Activated CD4-positive, alpha-beta memory T cell treated with anti-CD3 and anti-CD28 coated beads for 36 hours (primary cell): Measurements from ENCODE around the gene KLHL40. TPM values are rescaled to one million over a fixed set of nuclear protein-coding genes. Genes with fewer than 3 reads are reported as not detected.

Source experiments
- CTCF ChIA-PET: fragments of 350-600 bp; sonication (Branson Sonifier 250); formaldehyde crosslinking; loops from one replicate; lab custom pipeline; 2021; ENCODE audit warnings: antibody characterized with exemption, inconsistent platforms; lab: Charles Lee
- POLR2A ChIA-PET: fragments of 350-600 bp; sonication (Branson Sonifier 250); formaldehyde crosslinking; loops from one replicate; lab custom pipeline; 2021; ENCODE audit warnings: antibody characterized with exemption; lab: Charles Lee
- DNase-seq: peaks from one replicate; pipeline ENCODE4 v3.0.0-alpha.2; 2020
- H3K27ac Mint-ChIP-seq: one replicate; pipeline ENCODE4 v1.8.0; 2021; ENCODE audit warnings: mixed read lengths
- H3K27me3 Mint-ChIP-seq: one replicate; pipeline ENCODE4 v1.8.0; 2021; ENCODE audit warnings: mixed read lengths
- H3K36me3 Mint-ChIP-seq: one replicate; pipeline ENCODE4 v1.8.0; 2021; ENCODE audit warnings: mixed read lengths
- H3K4me1 Mint-ChIP-seq: one replicate; pipeline ENCODE4 v1.8.0; 2021; ENCODE audit warnings: low read depth, mixed read lengths
- H3K4me3 Mint-ChIP-seq: one replicate; pipeline ENCODE4 v1.8.0; 2021; ENCODE audit warnings: mild to moderate bottlenecking, mixed read lengths
- H3K9me3 Mint-ChIP-seq: one replicate; pipeline ENCODE4 v1.8.0; 2021; ENCODE audit warnings: mixed read lengths
- intact Hi-C: fragments of 100-400 bp; cut with micrococcal nuclease; formaldehyde crosslinking; loops from one replicate; pipeline ENCODE4 v1.15.1; 2023
- total RNA-seq, 2 experiments: library from RNA; stranded (reverse); gene quantifications; one replicate each; pipeline ENCODE4 v1.2.3, GENCODE V29; 2021

KLHL40 gene
- total RNA-seq, 2 experiments from 2014 or later, result not detected

DNA sequence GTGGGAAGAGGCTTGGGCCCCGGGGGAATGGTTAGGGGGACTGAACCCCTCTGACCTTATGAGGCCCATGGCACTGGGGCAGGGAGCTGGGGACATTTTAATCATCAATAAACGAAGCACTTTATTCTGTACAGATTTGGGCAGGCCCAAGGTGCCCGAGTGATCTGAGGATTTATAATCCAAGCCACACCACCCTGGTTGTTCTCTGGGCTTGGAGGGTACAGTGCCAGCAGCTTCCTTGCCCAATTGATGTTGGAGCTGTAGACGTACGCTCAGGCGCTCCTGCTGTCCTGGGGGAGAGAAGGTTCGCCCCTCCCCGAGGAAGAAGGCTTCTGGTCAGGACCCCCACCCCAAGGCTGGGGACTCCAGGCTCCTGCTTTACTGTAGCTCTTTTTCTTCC, 19.3 kb upstream of the KLHL40 start:
- no peak for DNase-seq
- Mint-ChIP-seq H3K4me1 (no peaks in the 10 kb centered on the region), H3K9me3 (no peaks in the 10 kb centered on the region), H3K27ac (no peak overlapping the region), H3K27me3 (peaks cover 2% of the 10 kb centered on the region), H3K4me3 (no peak overlapping the region), H3K36me3 (no peaks in the 10 kb centered on the region)
- ChIA-PET POLR2A (interaction anchor here (0.5 kb wide), 1 partner anchor 35 kb away, joined by 3 read pairs; no protein-coding TSS in a partner anchor), CTCF (no interaction called here)
- intact Hi-C loops, result no loop called here

DNA sequence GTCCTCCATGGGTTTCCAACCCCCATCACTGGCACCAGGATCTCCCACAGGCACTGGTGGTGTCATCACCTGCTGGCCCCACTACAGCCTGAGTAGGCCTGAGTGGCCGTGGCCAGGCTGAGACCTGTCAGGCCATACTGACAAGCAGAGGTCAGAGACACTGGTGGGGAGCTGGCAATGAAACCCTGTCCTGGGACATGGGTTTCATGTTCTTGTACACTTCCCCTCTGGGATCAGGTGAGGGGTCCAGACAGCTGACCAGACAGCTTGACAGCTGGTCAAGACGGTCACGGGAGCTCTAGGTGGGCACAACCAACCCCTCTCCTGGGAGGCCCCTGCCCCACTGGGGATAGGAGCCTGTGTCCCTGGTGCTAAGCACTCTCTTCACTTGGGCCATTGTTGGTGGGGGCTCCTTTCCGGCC, 18.7 kb upstream of the KLHL40 start:
- POLR2A ChIA-PET, result no interaction called here

DNA sequence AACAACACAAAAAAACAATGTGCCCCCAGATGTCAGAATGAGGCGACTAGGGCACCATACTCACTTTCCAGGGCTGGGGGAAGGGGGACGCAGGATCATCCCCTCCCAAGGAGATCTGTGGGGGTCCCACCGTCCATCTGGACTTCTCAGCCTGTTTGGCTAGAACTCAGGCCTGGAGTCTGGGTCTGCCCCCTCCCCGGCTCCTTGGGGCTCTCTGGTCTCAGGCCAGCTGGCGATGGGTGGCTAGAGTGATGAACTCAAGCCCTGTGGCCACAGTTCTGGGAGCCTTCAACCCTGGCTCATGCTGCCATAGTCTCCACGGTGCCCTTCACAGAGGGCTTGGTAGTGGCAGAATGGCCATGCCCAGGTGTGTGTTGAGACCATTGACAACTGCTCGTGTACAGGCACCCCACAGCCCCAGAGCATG, 18.2 kb upstream of the KLHL40 start:
- no peaks in the 10 kb centered on the region for H3K4me1 Mint-ChIP-seq
- H3K27me3 Mint-ChIP-seq, result peaks cover 2% of the 10 kb centered on the region
- no peak overlapping the region for H3K27ac Mint-ChIP-seq
- ChIA-PET CTCF (interaction anchor here (0.5 kb wide), 1 partner anchor 77 kb away, joined by 3 read pairs; no protein-coding TSS in a partner anchor), POLR2A (no interaction called here)
- intact Hi-C loops, result no loop called here
- H3K9me3 Mint-ChIP-seq, result no peaks in the 10 kb centered on the region
- no peak for DNase-seq
- H3K4me3 Mint-ChIP-seq, result no peak overlapping the region
- H3K36me3 Mint-ChIP-seq, result no peaks in the 10 kb centered on the region

More for the DNA sequence above, 18.7 kb upstream of the KLHL40 start:
- H3K27me3 Mint-ChIP-seq, result peaks cover 2% of the 10 kb centered on the region
- no peaks in the 10 kb centered on the region for H3K36me3 Mint-ChIP-seq
- H3K4me3 Mint-ChIP-seq, result no peak overlapping the region
- H3K9me3 Mint-ChIP-seq, result no peaks in the 10 kb centered on the region
- H3K4me1 Mint-ChIP-seq, result no peaks in the 10 kb centered on the region
- no peak overlapping the region for H3K27ac Mint-ChIP-seq
- intact Hi-C loops, result no loop called here
- no peak for DNase-seq
- CTCF ChIA-PET, result no interaction called here

DNA sequence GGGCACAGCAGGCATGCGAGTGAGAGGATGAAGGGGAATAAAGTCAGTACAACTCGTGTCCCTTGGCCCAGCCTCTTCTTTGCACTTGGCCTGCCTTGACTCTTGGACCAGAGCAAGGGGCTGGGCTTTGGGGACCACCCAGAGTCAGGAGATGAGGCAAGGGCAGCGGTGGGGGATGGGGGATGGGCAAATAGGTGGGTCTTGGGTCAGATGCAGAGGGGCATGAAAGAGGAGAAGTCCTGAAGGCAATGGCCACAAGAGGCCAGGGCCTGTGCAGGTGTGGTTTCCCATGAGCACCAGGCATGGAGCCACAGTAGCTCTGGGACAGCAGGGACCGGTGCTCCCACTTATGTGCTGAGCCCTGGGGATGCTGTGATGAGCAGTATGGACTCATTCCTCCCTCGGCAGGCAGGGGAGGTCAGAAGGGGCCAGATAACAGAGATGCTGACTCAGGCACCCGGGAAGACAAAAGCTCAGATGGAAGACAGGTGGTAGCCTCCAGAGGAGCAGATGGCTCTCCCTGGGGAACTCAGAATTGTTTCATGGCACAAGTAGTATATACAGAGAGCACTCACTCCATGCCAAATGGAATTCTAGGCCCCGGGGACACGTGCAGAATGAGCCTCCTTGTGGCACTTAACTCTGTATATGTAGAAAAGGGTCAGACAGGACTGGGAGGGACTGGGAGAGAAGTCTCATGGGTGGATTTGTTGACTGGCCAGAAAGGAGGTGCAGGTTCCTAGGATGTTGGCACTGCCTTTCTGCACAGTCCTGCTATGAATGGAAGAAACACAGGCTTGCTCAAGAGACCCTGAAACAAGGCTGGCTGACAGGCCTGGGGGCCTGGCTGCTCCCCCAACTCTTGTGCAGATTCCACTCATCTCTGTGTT, 17.6 kb upstream of the KLHL40 start:
- DNase-seq, result peak; percentile 6
- Mint-ChIP-seq H3K27me3 (peaks cover 2% of the 10 kb centered on the region), H3K36me3 (no peaks in the 10 kb centered on the region), H3K27ac (no peak overlapping the region), H3K4me1 (no peaks in the 10 kb centered on the region), H3K4me3 (no peak overlapping the region), H3K9me3 (no peaks in the 10 kb centered on the region)
- intact Hi-C loops, result no loop called here
- ChIA-PET POLR2A (no interaction called here), CTCF (interaction anchor here (0.5 to 1.4 kb wide), 2 partner anchors 76 kb away, joined by 3 read pairs; no protein-coding TSS in a partner anchor)

DNA sequence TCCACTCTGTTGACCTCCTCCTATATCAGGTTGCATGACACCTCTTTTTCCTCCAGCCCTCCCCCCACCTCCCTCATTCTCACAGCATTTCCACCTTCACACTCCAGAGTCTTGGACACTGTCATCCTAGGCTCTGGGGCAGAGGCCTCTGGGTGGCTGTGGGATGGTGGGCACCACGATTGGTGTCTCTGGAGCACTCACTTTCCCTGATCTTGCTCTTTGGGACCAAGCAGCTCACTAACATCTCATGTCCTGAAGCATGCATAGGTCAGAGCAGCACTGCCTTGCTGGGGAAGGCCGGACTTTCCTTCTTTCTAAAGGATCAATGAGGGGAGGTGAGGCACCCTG, 16.9 kb upstream of the KLHL40 start:
- Mint-ChIP-seq H3K9me3 (no peaks in the 10 kb centered on the region), H3K36me3 (no peaks in the 10 kb centered on the region), H3K27ac (no peak overlapping the region), H3K4me3 (no peak overlapping the region), H3K27me3 (peaks cover 2% of the 10 kb centered on the region), H3K4me1 (no peaks in the 10 kb centered on the region)
- CTCF ChIA-PET, result interaction anchor here (1.4 kb wide), 1 partner anchor 75 kb away, joined by 3 read pairs; no protein-coding TSS in a partner anchor
- POLR2A ChIA-PET, result no interaction called here
- intact Hi-C loops, result no loop called here
- no peak for DNase-seq

DNA sequence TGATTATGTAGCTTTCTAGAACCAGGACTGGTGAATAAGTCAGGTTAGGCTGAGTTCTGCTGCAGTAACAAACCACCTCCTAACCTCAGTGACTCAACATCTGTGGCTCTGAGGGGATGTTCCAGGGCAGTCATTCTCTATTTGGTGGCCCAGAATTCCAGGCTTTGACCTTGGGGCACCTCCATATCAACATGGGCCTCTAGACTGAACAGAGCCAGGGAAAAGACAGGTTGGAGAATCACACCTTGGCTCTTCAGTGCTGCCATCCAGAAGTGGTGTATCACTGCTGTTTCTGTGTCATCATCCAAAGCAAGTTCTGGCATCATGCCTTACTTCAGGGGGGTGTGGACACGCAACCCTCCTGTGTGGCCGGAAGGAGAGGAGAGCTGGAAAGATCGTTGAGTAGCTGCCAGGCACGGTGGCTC, 16.5 kb upstream of the KLHL40 start:
- peaks cover 2% of the 10 kb centered on the region for H3K27me3 Mint-ChIP-seq
- H3K36me3 Mint-ChIP-seq, result no peaks in the 10 kb centered on the region
- no peak for DNase-seq
- H3K9me3 Mint-ChIP-seq, result no peaks in the 10 kb centered on the region
- H3K4me1 Mint-ChIP-seq, result no peaks in the 10 kb centered on the region
- H3K4me3 Mint-ChIP-seq, result no peak overlapping the region
- ChIA-PET POLR2A (no interaction called here), CTCF (interaction anchor here (1.4 kb wide), 1 partner anchor 75 kb away, joined by 3 read pairs; no protein-coding TSS in a partner anchor)
- no peak overlapping the region for H3K27ac Mint-ChIP-seq
- intact Hi-C loops, result no loop called here

DNA sequence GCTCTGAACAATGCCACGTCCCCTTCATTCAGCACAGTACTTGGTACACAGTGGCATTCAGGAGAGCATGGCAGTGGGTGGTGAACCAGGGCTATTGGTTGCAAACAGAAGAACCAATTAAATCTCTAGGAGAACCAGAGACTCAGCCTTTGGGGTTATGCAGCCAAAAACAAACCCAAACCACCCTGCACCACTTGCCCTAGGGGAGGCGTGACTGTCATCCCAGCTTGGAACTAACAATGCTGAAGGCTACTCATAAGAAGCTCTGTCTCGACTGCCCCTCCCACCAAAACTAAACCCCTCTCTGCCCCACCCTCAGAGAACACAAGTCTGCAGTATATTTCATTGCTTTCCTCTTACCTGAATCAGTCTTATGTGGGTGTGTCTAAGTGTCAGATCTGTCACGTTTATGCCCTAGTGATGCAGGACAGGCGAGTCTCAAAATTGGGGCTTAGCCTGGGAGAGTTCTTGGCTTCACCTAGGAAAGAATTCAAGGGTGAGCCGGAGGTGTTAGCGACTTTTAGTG, 15.2 kb upstream of the KLHL40 start:
- H3K27me3 Mint-ChIP-seq, result peaks cover 2% of the 10 kb centered on the region

DNA sequence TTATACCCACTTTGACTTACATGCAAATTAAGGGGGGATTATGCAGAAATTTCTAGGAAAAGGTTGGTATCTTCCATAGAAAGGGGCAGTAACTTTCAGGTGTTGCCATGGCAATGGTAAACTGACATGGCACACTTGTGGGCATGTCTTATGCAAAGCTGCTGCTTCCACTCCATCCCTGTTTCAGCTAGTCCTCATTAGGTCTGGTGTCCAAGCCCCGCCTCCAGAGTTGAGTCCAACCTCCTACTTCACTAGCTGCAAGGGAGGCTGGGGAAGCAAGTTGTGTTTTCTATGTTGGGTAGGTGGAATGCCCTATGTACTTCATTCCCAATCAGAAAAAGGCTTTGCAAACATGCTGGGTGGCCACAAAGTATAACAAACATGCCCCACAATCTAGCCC, 14.7 kb upstream of the KLHL40 start:
- Mint-ChIP-seq H3K36me3 (no peaks in the 10 kb centered on the region), H3K27ac (no peak overlapping the region), H3K27me3 (peaks cover 2% of the 10 kb centered on the region), H3K9me3 (peaks cover under 1% of the 10 kb centered on the region), H3K4me1 (no peaks in the 10 kb centered on the region), H3K4me3 (no peak overlapping the region)
- no peak for DNase-seq
- intact Hi-C loops, result no loop called here
- POLR2A ChIA-PET, result no interaction called here
- CTCF ChIA-PET, result no interaction called here

More for the DNA sequence above, 15.2 kb upstream of the KLHL40 start:
- POLR2A ChIA-PET, result no interaction called here
- Mint-ChIP-seq H3K4me1 (no peaks in the 10 kb centered on the region), H3K9me3 (no peaks in the 10 kb centered on the region), H3K27ac (no peak overlapping the region), H3K4me3 (no peak overlapping the region), H3K36me3 (no peaks in the 10 kb centered on the region)
- CTCF ChIA-PET, result interaction anchor here (0.8 kb wide), 1 partner anchor 9 kb away, joined by 3 read pairs; no protein-coding TSS in a partner anchor
- intact Hi-C loops, result no loop called here
- DNase-seq, result no peak

DNA sequence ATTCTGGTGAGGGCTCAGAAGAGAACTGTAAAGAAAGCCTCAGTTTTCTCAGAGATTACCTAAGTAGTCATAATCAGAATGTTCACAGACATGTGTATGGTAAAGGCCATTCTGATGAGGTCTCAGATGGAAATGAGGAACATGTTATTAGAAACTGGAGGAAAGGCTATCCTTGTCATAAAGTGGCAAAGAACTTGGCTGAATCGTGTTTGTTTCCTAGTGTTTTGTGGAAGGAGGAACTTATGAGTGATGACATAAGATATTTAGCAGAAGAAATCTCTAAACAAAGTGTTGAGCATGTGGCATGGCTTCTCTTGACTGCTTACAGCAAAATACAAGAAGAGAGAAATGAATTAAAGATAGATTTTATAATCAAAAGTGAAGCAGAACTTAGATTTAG, 12.8 kb upstream of the KLHL40 start:
- no peak for DNase-seq
- Mint-ChIP-seq H3K27ac (no peak overlapping the region), H3K4me3 (no peak overlapping the region), H3K36me3 (peaks cover 1% of the 10 kb centered on the region), H3K9me3 (peaks cover 16% of the 10 kb centered on the region), H3K4me1 (no peaks in the 10 kb centered on the region), H3K27me3 (peaks cover 2% of the 10 kb centered on the region)
- CTCF ChIA-PET, result interaction anchor here (1.1 kb wide), 1 partner anchor 12 kb away, joined by 3 read pairs; no protein-coding TSS in a partner anchor
- POLR2A ChIA-PET, result no interaction called here
- intact Hi-C loops, result no loop called here

DNA sequence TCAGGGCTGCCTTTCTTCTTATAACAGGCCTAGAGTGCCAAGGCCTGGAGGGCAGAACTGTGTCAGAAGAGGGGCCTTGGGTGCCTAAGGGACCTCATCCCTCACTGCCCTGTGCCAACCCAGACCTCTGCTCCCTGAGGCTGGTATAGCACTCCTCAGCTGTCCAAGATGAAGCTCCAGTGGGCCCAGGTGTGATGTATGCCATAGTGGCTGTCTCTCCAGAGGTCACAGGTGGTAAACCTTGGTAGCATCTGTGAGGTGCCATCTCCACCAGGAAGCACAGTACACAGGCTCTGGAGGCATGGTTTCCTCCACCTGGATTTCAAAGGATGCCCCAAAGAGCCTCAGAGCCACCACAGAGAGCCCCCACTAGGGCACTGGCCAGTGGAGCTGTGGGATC, 12.3 kb upstream of the KLHL40 start:
- POLR2A ChIA-PET, result no interaction called here
- peaks cover 1% of the 10 kb centered on the region for H3K36me3 Mint-ChIP-seq

DNA sequence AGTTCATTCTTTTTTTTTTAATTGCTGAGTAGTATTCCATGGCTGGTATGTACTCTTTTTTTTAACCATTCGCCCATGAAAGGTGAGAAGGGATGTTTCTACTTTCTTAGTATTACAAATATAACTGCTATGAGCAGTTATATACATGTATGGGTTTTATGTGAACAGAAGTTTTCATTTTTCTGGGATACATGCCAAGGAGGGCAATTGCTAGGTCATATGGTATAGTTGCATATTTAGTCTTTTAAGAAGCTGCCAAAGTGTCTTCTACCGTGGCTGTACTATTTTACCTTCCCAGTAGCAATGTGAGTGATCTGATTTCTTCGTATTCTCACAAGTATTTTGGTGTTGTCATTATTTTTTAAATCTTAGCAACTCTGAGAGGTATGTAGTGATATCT, 11.2 kb upstream of the KLHL40 start:
- DNase-seq, result no peak
- H3K36me3 Mint-ChIP-seq, result peaks cover 4% of the 10 kb centered on the region
- H3K9me3 Mint-ChIP-seq, result peaks cover 32% of the 10 kb centered on the region
- no peak overlapping the region for H3K27ac Mint-ChIP-seq
- peaks cover 4% of the 10 kb centered on the region for H3K4me1 Mint-ChIP-seq
- H3K4me3 Mint-ChIP-seq, result no peak overlapping the region
- H3K27me3 Mint-ChIP-seq, result no peaks in the 10 kb centered on the region
- POLR2A ChIA-PET, result no interaction called here
- CTCF ChIA-PET, result no interaction called here
- intact Hi-C loops, result no loop called here

More for the DNA sequence above, 12.3 kb upstream of the KLHL40 start:
- Mint-ChIP-seq H3K9me3 (peaks cover 22% of the 10 kb centered on the region), H3K4me3 (no peak overlapping the region), H3K27ac (no peak overlapping the region), H3K4me1 (no peaks in the 10 kb centered on the region), H3K27me3 (peaks cover 2% of the 10 kb centered on the region)
- CTCF ChIA-PET, result no interaction called here
- no peak for DNase-seq
- intact Hi-C loops, result no loop called here

DNA sequence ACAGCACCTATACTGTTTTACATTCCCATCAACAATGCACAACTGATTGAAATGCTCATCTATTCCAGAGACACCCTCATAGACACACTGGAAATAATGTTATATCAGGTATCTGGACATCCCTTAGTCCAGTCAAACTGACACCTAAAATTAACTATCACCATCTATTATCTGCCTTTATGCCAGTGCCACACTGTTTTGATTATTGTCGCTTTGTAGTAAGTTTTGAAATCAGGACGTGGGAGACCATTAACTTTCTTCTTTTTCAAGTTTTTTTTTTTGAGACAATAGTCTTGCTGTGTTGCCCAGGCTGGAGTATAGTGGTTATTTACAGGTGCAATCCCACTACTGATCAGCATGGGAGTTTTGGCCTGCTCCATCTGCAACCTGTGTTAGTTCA, 9.4 kb upstream of the KLHL40 start:
- Mint-ChIP-seq H3K4me3 (no peak overlapping the region), H3K9me3 (peaks cover 37% of the 10 kb centered on the region), H3K27me3 (no peaks in the 10 kb centered on the region), H3K36me3 (peaks cover 4% of the 10 kb centered on the region), H3K4me1 (peaks cover 8% of the 10 kb centered on the region), H3K27ac (no peak overlapping the region)
- CTCF ChIA-PET, result no interaction called here
- intact Hi-C loops, result no loop called here
- POLR2A ChIA-PET, result no interaction called here
- no peak for DNase-seq
